ENCODE results near the gene KIF16B. TPM values are rescaled to one million over a fixed set of nuclear protein-coding genes. Genes with fewer than 3 reads are reported as not detected.

Gene KIF16B
- total RNA-seq, 1 donor from 2014 or later = 14.2 TPM

DNA sequence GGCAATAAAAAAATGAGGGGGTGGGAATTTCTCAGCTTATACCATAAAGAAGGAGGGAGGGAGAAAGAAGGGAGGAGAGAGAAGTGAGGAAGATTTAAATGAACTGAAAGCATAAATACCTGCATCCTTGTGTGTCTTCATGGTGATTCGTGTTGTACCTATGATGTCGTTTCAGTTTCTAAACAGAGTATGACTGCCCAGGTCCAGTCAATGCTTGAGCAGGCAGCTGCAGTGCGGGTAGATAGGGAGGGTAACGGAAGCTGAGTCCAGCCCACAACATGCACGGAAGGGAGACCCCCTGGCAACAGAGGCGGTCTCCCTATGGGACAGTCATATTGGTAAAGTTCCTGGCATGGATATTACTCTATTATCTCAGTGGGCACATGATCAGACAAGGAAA is 184.5 kb downstream of the KIF16B start:
- TF ChIP-seq, protein P1, sequence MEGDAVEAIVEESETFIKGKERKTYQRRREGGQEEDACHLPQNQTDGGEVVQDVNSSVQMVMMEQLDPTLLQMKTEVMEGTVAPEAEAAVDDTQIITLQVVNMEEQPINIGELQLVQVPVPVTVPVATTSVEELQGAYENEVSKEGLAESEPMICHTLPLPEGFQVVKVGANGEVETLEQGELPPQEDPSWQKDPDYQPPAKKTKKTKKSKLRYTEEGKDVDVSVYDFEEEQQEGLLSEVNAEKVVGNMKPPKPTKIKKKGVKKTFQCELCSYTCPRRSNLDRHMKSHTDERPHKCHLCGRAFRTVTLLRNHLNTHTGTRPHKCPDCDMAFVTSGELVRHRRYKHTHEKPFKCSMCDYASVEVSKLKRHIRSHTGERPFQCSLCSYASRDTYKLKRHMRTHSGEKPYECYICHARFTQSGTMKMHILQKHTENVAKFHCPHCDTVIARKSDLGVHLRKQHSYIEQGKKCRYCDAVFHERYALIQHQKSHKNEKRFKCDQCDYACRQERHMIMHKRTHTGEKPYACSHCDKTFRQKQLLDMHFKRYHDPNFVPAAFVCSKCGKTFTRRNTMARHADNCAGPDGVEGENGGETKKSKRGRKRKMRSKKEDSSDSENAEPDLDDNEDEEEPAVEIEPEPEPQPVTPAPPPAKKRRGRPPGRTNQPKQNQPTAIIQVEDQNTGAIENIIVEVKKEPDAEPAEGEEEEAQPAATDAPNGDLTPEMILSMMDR (conservative IDR thresholded peaks at IDR 0.05; ENCODE audit: low read depth, low read length) = no peak
- DNase-seq (ENCODE audit: low read depth) = no peak
- H3K4me3 ChIP-seq (ENCODE audit: low read depth, low read length) = no peak overlapping the region

DNA sequence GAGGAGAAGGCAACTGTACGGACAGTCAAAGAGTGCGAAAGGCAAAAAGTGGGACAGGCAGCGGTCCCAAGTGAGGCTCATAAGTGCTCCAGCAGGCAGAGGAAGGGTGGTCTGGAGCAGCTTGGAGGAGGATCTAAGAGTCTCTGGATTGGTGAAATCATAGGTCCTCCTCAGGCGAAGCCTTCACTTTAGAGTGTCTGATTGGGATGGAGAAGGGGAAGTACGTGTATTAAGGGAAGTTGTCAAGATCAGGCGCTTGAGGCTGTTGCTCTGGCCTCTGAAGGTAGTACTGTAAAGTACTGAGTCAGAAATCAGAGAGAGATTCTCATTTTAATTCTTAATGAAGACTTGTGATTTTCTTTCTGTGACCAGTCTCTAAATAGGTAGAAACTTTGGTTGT is 185.6 kb downstream of the KIF16B start:
- TF ChIP-seq, protein P1 (conservative IDR thresholded peaks at IDR 0.05; ENCODE audit: low read depth, low read length) = no peak
- H3K4me3 ChIP-seq (ENCODE audit: low read depth, low read length) = no peak overlapping the region
- no peak for DNase-seq (ENCODE audit: low read depth)

DNA sequence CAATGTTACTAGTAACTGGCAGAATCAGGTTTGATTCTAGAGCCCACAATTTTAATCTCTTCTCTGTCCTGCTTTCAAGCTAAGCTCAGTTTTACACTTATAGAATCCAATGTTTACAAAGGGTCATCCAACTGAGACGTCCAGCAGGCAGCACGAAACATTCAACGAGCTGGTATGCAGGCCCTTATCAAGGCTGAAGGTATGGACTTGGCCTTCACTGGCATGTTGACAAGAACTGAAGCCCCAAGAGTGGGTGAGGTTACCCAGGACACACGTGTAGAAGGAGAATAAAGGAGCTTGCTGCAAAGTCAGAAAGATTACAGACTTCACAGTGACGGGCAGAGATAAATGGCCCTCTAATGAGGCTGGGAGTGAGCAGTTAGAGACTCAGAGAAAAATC is 187.4 kb downstream of the KIF16B start:
- DNase-seq (ENCODE audit: low read depth) = no peak
- TF ChIP-seq, protein P1 (conservative IDR thresholded peaks at IDR 0.05; ENCODE audit: low read depth, low read length) = no peak
- H3K4me3 ChIP-seq (ENCODE audit: low read depth, low read length) = no peak overlapping the region

DNA sequence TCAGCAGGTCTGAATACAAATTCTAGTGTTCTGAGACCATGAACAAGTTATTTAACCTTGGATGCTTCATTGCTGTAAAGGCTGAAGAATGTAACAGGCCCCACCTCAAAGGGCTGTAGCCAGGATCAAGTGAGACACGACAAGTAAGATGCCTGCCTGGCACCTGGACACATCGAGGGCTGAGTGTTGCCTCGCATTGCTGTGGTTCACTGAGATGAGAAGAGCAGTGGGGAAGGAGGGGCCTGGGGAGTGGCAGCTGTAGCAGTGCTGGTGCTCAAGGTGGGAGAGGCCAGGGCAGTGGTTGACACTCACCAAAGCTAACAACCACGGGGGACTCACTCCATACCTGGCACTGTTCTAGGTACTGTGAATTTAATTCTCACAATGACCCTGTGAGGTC is 187.8 kb downstream of the KIF16B start:
- H3K4me3 ChIP-seq (ENCODE audit: low read depth, low read length) = no peak overlapping the region
- DNase-seq (ENCODE audit: low read depth) = no peak
- TF ChIP-seq, protein P1 (conservative IDR thresholded peaks at IDR 0.05; ENCODE audit: low read depth, low read length) = no peak

DNA sequence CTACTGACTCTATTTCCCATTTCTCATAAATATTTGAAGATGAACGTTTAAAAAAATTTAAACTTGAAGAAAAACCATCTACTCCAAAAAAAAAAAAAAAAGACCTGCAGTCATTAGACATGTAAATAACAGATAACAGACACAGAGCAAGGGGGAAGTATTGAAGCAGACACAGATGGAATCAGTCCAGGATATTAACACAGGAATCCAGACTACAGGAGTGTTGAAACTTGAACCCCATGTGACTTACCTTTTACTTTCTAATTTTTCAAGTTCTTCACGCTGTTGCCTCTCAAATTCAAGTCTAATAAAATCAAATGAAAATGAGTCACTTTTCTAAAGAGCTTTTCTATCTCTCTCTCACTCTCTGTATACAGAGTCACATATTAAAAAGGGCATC is 191.8 kb downstream of the KIF16B start:
- TF ChIP-seq, protein P1 (conservative IDR thresholded peaks at IDR 0.05; ENCODE audit: low read depth, low read length) = no peak
- H3K4me3 ChIP-seq (ENCODE audit: low read depth, low read length) = no peak overlapping the region
- no peak for DNase-seq (ENCODE audit: low read depth)

DNA sequence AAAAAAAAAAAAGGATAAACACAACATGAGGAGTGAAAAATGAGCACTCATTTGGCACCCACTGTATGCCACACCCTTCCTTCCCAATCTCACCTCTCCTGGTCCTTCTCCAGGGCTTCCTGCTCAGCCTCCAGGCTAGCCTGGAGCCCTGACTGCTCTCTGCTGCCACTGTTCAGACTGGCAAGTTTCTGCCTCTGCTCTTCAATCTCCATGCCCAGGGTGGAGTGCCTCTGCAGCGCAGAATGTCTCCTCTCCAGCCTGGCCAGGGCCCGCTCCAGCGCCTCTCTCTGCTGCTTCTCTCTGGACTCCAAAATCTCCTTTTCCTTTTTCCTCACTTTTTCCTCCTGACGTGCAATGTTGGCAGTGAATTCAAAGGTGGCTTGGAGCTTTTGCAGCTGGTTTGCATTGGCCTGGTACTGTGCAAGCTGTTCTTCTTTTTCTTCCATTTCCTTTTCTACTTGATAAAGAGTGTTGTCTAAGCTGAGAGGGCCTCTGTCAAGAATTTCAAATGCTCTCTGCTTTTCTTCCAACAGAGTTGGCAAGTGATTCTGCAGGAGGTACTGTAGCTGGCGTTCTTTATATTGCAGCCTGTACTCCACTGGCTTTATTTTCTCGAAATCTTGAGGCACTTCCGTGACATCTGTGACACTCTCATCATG is 194.4 kb downstream of the KIF16B start:
- no peak overlapping the region for H3K4me3 ChIP-seq (ENCODE audit: low read depth, low read length)
- no peak for DNase-seq (ENCODE audit: low read depth)
- TF ChIP-seq, protein P1 (conservative IDR thresholded peaks at IDR 0.05; ENCODE audit: low read depth, low read length) = no peak

DNA sequence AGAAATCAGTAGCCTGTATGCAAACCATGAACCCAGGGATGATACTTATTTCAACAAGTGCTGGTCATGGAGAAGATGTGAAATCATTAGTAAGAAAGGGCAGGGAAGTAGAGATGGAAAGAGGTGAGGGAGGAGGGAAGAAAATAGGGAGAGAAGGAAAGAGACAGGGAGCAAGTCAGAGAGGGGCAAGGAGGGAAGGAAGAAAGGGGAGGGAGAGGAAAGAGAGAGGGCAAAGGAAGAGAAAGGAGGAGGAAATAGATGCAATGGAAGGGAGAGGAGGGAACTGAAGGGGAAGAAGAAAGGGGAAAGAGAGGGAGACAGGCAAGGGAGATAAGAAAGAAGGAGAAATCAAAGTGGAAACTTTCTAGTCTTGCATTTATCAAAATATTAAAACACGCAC is 195.1 kb downstream of the KIF16B start:
- no peak for DNase-seq (ENCODE audit: low read depth)
- no peak overlapping the region for H3K4me3 ChIP-seq (ENCODE audit: low read depth, low read length)
- TF ChIP-seq, protein P1 (conservative IDR thresholded peaks at IDR 0.05; ENCODE audit: low read depth, low read length) = no peak

Data from epithelial cell of proximal tubule (primary cell).